Measurements from ENCODE around the gene NLRC5.

The NLRC5 gene

DNA sequence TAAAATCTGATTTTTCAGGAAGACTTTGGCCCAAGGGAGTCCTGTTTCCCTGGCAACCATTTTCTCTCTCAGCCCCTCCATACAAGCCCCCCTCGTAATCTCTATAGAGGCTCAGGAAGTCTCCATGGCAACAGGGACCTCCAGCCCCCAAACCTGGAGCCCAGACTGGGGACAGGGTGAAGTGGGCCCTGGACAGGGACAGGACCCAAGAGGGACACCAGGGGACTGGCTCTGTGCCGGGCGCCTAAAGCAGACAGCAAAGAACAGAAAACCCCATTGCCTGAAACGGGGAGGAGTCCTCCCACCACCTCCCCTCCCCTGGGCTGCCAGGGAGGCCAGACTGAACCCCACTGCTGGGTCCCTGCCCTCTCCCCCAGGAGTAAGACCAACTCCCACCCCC, 143.7 kb downstream of the NLRC5 start:
- Mint-ChIP-seq H3K4me3 (no peak overlapping the region), H3K4me1 (peaks cover 80% of the 10 kb centered on the region), H3K9me3 (no peaks in the 10 kb centered on the region), H3K36me3 (ENCODE audit: low read depth) (no peaks in the 10 kb centered on the region), H3K27me3 (no peaks in the 10 kb centered on the region), H3K27ac (peak overlapping the region; percentile 94)
- DNase-seq: no peak
- ATAC-seq: no peak
